ENCODE results near the gene NRG3. TPM values are rescaled to one million over a fixed set of nuclear protein-coding genes. Genes with fewer than 3 reads are reported as not detected.

Gene NRG3
- total RNA-seq, 2 donors from 2014 or later, result 0.97 TPM; not detected in 1

DNA sequence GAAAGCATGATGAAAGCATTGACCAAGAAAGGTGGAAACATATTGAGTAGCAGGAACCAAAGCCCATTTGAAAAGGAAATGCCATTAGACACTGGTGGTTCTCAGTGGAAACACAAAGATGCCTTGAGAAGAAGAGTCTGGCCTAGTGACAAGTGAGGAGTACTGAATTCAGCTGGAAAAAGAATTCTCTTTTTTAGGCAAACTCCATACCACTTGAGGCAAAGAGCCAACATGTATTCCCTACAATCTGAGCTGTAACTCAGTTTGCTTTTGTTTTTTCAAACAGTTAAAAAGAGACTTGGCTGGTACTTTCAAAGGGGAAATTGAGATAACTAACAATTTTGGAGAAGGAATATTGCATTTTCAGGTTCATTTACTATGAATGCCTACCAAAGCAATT is 624.0 kb downstream of the NRG3 start:
- DNase-seq (ENCODE audit: low spot score), result no peak
- no peaks in the 10 kb centered on the region for H3K36me3 ChIP-seq
- no peaks in the 10 kb centered on the region for H3K4me1 ChIP-seq (replicated peaks)
- no peak overlapping the region for H3K4me3 ChIP-seq
- H3K27me3 ChIP-seq (replicated peaks; ENCODE audit: insufficient read depth), result no peaks in the 10 kb centered on the region
- TF ChIP-seq, protein P1, sequence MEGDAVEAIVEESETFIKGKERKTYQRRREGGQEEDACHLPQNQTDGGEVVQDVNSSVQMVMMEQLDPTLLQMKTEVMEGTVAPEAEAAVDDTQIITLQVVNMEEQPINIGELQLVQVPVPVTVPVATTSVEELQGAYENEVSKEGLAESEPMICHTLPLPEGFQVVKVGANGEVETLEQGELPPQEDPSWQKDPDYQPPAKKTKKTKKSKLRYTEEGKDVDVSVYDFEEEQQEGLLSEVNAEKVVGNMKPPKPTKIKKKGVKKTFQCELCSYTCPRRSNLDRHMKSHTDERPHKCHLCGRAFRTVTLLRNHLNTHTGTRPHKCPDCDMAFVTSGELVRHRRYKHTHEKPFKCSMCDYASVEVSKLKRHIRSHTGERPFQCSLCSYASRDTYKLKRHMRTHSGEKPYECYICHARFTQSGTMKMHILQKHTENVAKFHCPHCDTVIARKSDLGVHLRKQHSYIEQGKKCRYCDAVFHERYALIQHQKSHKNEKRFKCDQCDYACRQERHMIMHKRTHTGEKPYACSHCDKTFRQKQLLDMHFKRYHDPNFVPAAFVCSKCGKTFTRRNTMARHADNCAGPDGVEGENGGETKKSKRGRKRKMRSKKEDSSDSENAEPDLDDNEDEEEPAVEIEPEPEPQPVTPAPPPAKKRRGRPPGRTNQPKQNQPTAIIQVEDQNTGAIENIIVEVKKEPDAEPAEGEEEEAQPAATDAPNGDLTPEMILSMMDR (IDR thresholded peaks at IDR 0.05), result no peak
- TF ChIP-seq POLR2AphosphoS5 (IDR thresholded peaks at IDR 0.05) (no peak), POLR2A (IDR thresholded peaks at IDR 0.05) (no peak)
- intact Hi-C loops (cut with DNase I), result no loop called here
- H3K27ac ChIP-seq, result no peak overlapping the region
- H3K9me3 ChIP-seq, result no peaks in the 10 kb centered on the region

DNA sequence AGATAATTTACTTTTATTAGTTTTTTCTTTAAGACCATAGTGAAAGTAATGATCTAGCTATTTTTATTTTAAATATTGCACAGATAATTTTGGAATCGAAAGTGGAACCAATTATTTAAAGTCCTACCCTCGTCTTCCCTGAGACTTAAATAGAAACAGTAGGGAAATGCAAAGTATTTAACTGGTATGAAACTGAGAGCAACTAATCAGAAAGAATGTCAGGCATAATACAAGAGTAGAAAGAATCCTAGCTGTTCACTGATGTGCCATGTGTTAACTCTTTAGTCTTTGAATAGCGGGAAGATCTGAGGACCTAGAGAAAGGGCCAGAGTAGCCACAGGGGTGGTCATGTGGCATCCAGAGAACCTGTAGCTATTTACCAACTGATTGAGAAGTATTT is 630.0 kb downstream of the NRG3 start:
- WGBS, result 82% methylated on average over 3 of the region's 3 CpGs
- no peaks in the 10 kb centered on the region for H3K36me3 ChIP-seq
- no peaks in the 10 kb centered on the region for H3K4me1 ChIP-seq (replicated peaks)
- DNase-seq (ENCODE audit: low spot score), result no peak
- no peak overlapping the region for H3K4me3 ChIP-seq
- H3K27ac ChIP-seq, result no peak overlapping the region
- no peaks in the 10 kb centered on the region for H3K9me3 ChIP-seq
- intact Hi-C loops (cut with DNase I), result no loop called here
- H3K27me3 ChIP-seq (replicated peaks; ENCODE audit: insufficient read depth), result no peaks in the 10 kb centered on the region
- TF ChIP-seq, protein P1 (IDR thresholded peaks at IDR 0.05), result no peak
- no peak for TF ChIP-seq POLR2A (IDR thresholded peaks at IDR 0.05)
- no peak for TF ChIP-seq POLR2AphosphoS5 (IDR thresholded peaks at IDR 0.05)

DNA sequence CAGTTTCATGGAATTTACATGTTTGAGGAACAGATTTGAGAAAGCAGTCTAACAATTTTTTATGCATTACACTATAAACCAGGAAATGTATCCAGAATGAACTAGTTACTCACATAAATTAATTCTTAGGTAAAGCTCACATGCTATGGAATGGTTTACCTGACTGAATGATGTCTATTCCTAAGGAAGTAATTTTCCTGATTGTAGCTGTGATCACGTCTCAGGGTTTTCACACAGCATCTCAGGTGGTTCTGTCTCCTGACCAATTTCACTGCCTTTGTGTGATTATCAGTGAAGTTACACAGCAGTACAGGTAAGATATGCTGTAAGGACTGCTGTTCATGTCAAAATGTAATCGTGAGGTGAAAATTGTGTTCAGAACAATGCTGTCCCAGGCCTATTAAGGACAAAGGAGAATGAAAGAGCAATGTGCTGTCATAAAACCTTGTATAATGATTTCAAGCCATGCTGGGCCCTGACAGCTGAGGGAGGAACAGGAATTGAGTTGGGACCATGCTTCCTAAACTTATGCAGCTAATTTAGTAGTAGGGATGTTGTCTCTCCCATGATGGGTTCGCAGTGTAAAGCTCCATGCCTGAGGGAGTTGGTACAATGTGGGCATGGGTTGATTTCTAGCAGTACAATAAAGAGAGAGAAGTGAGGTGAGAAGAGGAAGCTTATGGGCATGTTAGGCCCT is 631.8 kb downstream of the NRG3 start:
- 76% methylated on average over 3 of the region's 3 CpGs for whole genome bisulfite sequencing
- Histone ChIP-seq H3K4me3 (no peak overlapping the region), H3K9me3 (no peaks in the 10 kb centered on the region), H3K27me3 (replicated peaks; ENCODE audit: insufficient read depth) (no peaks in the 10 kb centered on the region), H3K4me1 (replicated peaks) (no peaks in the 10 kb centered on the region), H3K27ac (no peak overlapping the region), H3K36me3 (no peaks in the 10 kb centered on the region)
- intact Hi-C loops (cut with DNase I), result no loop called here
- no peak for DNase-seq (ENCODE audit: low spot score)
- TF ChIP-seq POLR2A (IDR thresholded peaks at IDR 0.05) (no peak), POLR2AphosphoS5 (IDR thresholded peaks at IDR 0.05) (no peak)
- TF ChIP-seq, protein P1 (IDR thresholded peaks at IDR 0.05), result no peak

DNA sequence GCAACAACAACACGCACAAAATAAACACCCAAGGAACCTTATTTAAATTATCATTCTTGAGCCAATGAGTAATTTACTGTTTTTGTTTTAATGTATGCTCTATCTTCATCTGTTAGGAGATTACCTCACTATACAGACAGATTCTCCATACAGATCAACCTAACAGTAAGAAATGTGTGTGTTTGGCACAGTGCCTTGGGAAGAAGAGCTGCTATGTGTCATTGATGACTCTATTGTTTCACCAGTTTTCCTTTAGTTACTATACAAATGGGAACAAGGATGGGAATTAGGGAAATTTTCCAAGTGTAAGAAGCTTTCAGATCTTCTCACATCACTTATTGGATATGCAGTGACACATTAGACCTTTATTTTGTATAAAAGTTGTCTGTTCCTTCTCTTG is 640.3 kb downstream of the NRG3 start:
- no peak for TF ChIP-seq POLR2A (IDR thresholded peaks at IDR 0.05)
- Histone ChIP-seq H3K4me1 (replicated peaks) (no peaks in the 10 kb centered on the region), H3K9me3 (no peaks in the 10 kb centered on the region), H3K27ac (no peak overlapping the region), H3K36me3 (no peaks in the 10 kb centered on the region), H3K27me3 (replicated peaks; ENCODE audit: insufficient read depth) (no peaks in the 10 kb centered on the region), H3K4me3 (no peak overlapping the region)
- DNase-seq (ENCODE audit: low spot score), result no peak
- intact Hi-C loops (cut with DNase I), result no loop called here
- whole genome bisulfite sequencing, result 74% methylated on average over 1 of the region's 1 CpG

DNA sequence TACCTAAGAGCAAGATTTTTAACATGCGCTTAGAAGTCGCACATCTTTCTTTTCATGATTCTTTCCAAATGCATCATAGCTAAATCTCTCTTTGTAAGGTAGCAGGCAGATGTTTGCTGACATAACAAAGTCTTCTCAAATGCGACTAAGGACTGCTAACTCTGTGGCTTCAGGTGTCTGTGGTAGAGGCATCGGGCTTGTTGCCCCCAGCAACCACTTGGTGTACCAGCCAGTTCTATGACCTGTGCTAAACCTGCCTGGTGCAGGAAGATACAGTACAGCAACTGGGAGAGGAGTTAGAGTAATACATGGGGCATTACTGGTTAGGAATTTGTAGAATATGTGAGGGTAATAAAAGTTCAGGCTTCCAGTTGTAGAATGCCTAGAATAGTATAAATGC is 654.1 kb downstream of the NRG3 start:
- H3K36me3 ChIP-seq, result no peaks in the 10 kb centered on the region
- H3K9me3 ChIP-seq, result no peaks in the 10 kb centered on the region
- 70% methylated on average over 4 of the region's 4 CpGs for WGBS
- TF ChIP-seq POLR2AphosphoS5 (IDR thresholded peaks at IDR 0.05) (no peak), POLR2A (IDR thresholded peaks at IDR 0.05) (no peak)
- TF ChIP-seq, protein P1 (IDR thresholded peaks at IDR 0.05), result no peak
- H3K4me3 ChIP-seq, result no peak overlapping the region
- H3K4me1 ChIP-seq (replicated peaks), result no peaks in the 10 kb centered on the region
- DNase-seq (ENCODE audit: low spot score), result no peak
- intact Hi-C loops (cut with DNase I), result no loop called here
- H3K27ac ChIP-seq, result no peak overlapping the region
- no peaks in the 10 kb centered on the region for H3K27me3 ChIP-seq (replicated peaks; ENCODE audit: insufficient read depth)

Measured in prostate gland (tissue), 2 donors.